Naive thymus-derived CD4-positive, alpha-beta T cell (primary cell): ENCODE results near the gene NLRP14. TPM values are rescaled to one million over a fixed set of nuclear protein-coding genes. Genes with fewer than 3 reads are reported as not detected.

Experiments used
- ATAC-seq: fragments of 150-1000 bp; cut with Tn5 transposase; 2 replicates; pipeline ENCODE4 v1.10.0; 2021; ENCODE audit warnings: mild to moderate bottlenecking, moderate library complexity
- CTCF ChIA-PET: fragments of 350-600 bp; sonication (Branson Sonifier 250); formaldehyde crosslinking; loops from one replicate; lab custom pipeline; 2021; ENCODE audit warnings: antibody characterized with exemption; lab: Charles Lee
- POLR2A ChIA-PET: fragments of 350-600 bp; sonication (Branson Sonifier 250); formaldehyde crosslinking; loops from one replicate; lab custom pipeline; 2021; ENCODE audit warnings: antibody characterized with exemption, inconsistent platforms; lab: Charles Lee
- DNase-seq, 9 donors: peaks; one replicate each; pipeline versions ENCODE4 v3.0.0 to v3.0.0-alpha.2; 2020 to 2022; ENCODE audit warnings: mixed read lengths in 1 of 9
- H3K27ac ChIP-seq: one replicate; pipeline ENCODE4 v1.7.0; 2013; ENCODE audit warnings: mild to moderate bottlenecking, low read depth, low read length, moderate library complexity
- H3K27me3 ChIP-seq, 2 donors: one replicate each; pipeline ENCODE4 v1.7.0; 2013; ENCODE audit warnings: low read length in 2 of 2, mild to moderate bottlenecking in 2 of 2, moderate library complexity in 2 of 2; ENCODE audit not compliant: control insufficient read depth in 2 of 2, insufficient read depth in 2 of 2
- H3K36me3 ChIP-seq, 3 experiments: 1 replicate in 2 of 3; 2 replicates in 1 of 3; pipeline ENCODE4 v1.7.0; 2013; ENCODE audit warnings: low read length in 3 of 3, mild to moderate bottlenecking in 3 of 3, moderate library complexity in 1 of 3; ENCODE audit not compliant: insufficient read depth in 3 of 3, control insufficient read depth in 2 of 3
- H3K4me1 ChIP-seq, 2 donors: one replicate each; pipeline ENCODE4 v1.7.0; 2013; ENCODE audit warnings: low read length in 2 of 2, mild to moderate bottlenecking in 2 of 2, moderate library complexity in 1 of 2; ENCODE audit not compliant: control insufficient read depth in 2 of 2, insufficient read depth in 2 of 2
- H3K4me3 ChIP-seq: 2 replicates; pipeline ENCODE4 v1.7.0; 2013; ENCODE audit warnings: mild to moderate bottlenecking, low read length
- H3K9me3 ChIP-seq, 3 experiments: 1 replicate in 2 of 3; 2 replicates in 1 of 3; pipeline ENCODE4 v1.7.0; 2013; ENCODE audit warnings: low read length in 3 of 3; ENCODE audit not compliant: control insufficient read depth in 2 of 3
- H3K27ac Mint-ChIP-seq, 9 donors: one replicate each; pipeline ENCODE4 v1.8.0; 2020 to 2022; ENCODE audit warnings: mixed read lengths in 9 of 9, mild to moderate bottlenecking in 8 of 9, moderate library complexity in 5 of 9, inconsistent platforms in 2 of 9
- H3K27me3 Mint-ChIP-seq, 5 donors: one replicate each; pipeline ENCODE4 v1.8.0; 2021 to 2022; ENCODE audit warnings: mixed read lengths in 5 of 5, mild to moderate bottlenecking in 1 of 5
- H3K36me3 Mint-ChIP-seq, 5 donors: one replicate each; pipeline ENCODE4 v1.8.0; 2020 to 2022; ENCODE audit warnings: mixed read lengths in 5 of 5, mild to moderate bottlenecking in 3 of 5, inconsistent platforms in 1 of 5
- H3K4me1 Mint-ChIP-seq, 7 donors: one replicate each; pipeline ENCODE4 v1.8.0; 2020 to 2022; ENCODE audit warnings: mixed read lengths in 7 of 7, mild to moderate bottlenecking in 3 of 7, inconsistent platforms in 1 of 7
- H3K4me3 Mint-ChIP-seq, 10 donors: one replicate each; pipeline ENCODE4 v1.8.0; 2020 to 2022; ENCODE audit warnings: mild to moderate bottlenecking in 10 of 10, mixed read lengths in 10 of 10, moderate library complexity in 6 of 10, inconsistent platforms in 2 of 10
- H3K9me3 Mint-ChIP-seq, 11 donors: one replicate each; pipeline ENCODE4 v1.8.0; 2020 to 2022; ENCODE audit warnings: mixed read lengths in 11 of 11, mild to moderate bottlenecking in 4 of 11, inconsistent platforms in 1 of 11, moderate library complexity in 1 of 11
- intact Hi-C, 2 donors: fragments of 100-400 bp; cut with micrococcal nuclease; formaldehyde crosslinking; loops; one replicate each; pipeline ENCODE4 v1.15.1; 2023
- polyA plus RNA-seq, 2 donors: library from polyadenylated mRNA; unstranded; fragments of 300-500 nt; fragmentation: Illumina TruSeq; gene quantifications; one replicate each; pipeline ENCODE4 v1.2.3, GENCODE V29; 2021
- total RNA-seq, 6 experiments: library from RNA in 5 of 6; stranded (reverse) in 5 of 6; gene quantifications; 1 replicate in 5 of 6; 2 replicates in 1 of 6; pipeline ENCODE4 v1.2.3 and lab custom pipeline; 2021 to 2026

NLRP14 gene
- total and polyA plus RNA-seq, 7 experiments from 2014 or later: 0.17 TPM; not detected in 5

- Histone ChIP-seq H3K27ac (no peak overlapping the region), H3K36me3 (no peaks in the 10 kb centered on the region), H3K4me3 (no peak overlapping the region), H3K27me3 (no peaks in the 10 kb centered on the region), H3K9me3 (no peaks in the 10 kb centered on the region), H3K4me1 (no peaks in the 10 kb centered on the region)
- DNase-seq: no peak
- H3K36me3 Mint-ChIP-seq: peaks cover 0 to 3% (median 0%) of the 10 kb centered on the region in 5 donors
- ChIA-PET CTCF (no interaction called here), POLR2A (no interaction called here)
- H3K27me3 Mint-ChIP-seq: peaks cover 37 to 45% (median 39%) of the 10 kb centered on the region in 5 donors
- intact Hi-C loops: no loop called here
- H3K4me1 Mint-ChIP-seq: peaks cover 0 to 13% (median 6%) of the 10 kb centered on the region in 7 donors
- no peak overlapping the region for H3K4me3 Mint-ChIP-seq
- no peak overlapping the region for H3K27ac Mint-ChIP-seq
- ATAC-seq: no peak
- peaks cover 0 to 4% (median 0%) of the 10 kb centered on the region in 11 donors for H3K9me3 Mint-ChIP-seq
These were observed 1.0 kb downstream of the NLRP14 start for GRCh38 chr11:7021318-7021717.

GRCh38 chr11:7028141-7028540 is 7.9 kb downstream of the NLRP14 start:
- no peaks in the 10 kb centered on the region for H3K9me3 ChIP-seq
- intact Hi-C loops: no loop called here
- ATAC-seq: no peak
- H3K27ac ChIP-seq: no peak overlapping the region
- no peak overlapping the region for H3K27ac Mint-ChIP-seq
- peaks cover 0 to 4% (median 0%) of the 10 kb centered on the region in 11 donors for H3K9me3 Mint-ChIP-seq
- H3K27me3 ChIP-seq: no peaks in the 10 kb centered on the region
- H3K27me3 Mint-ChIP-seq: peaks cover 0 to 9% (median 6%) of the 10 kb centered on the region in 5 donors
- ChIA-PET CTCF (no interaction called here), POLR2A (no interaction called here)
- no peaks in the 10 kb centered on the region for H3K36me3 Mint-ChIP-seq
- H3K4me3 Mint-ChIP-seq: no peak overlapping the region
- H3K4me1 Mint-ChIP-seq: no peaks in the 10 kb centered on the region
- no peak for DNase-seq
- no peaks in the 10 kb centered on the region for H3K4me1 ChIP-seq
- H3K4me3 ChIP-seq: no peak overlapping the region
- H3K36me3 ChIP-seq: no peaks in the 10 kb centered on the region

GRCh38 chr11:7030836-7031235 is 10.6 kb downstream of the NLRP14 start:
- no peaks in the 10 kb centered on the region for H3K27me3 ChIP-seq
- POLR2A ChIA-PET: no interaction called here
- no peak for ATAC-seq
- no peaks in the 10 kb centered on the region for H3K9me3 ChIP-seq
- CTCF ChIA-PET: no interaction called here
- Mint-ChIP-seq H3K27ac (no peak overlapping the region), H3K27me3 (peaks cover 0 to 5% (median 4%) of the 10 kb centered on the region in 5 donors), H3K4me3 (no peak overlapping the region), H3K4me1 (no peaks in the 10 kb centered on the region), H3K36me3 (no peaks in the 10 kb centered on the region), H3K9me3 (peaks cover 0 to 4% (median 0%) of the 10 kb centered on the region in 11 donors)
- intact Hi-C loops: no loop called here
- H3K27ac ChIP-seq: no peak overlapping the region
- DNase-seq: no peak
- H3K4me1 ChIP-seq: no peaks in the 10 kb centered on the region
- H3K36me3 ChIP-seq: no peaks in the 10 kb centered on the region
- H3K4me3 ChIP-seq: no peak overlapping the region

GRCh38 chr11:7031471-7031871 is 11.2 kb downstream of the NLRP14 start:
- H3K27me3 Mint-ChIP-seq: peaks cover 0 to 5% (median 4%) of the 10 kb centered on the region in 5 donors
- DNase-seq (no peak), ATAC-seq (no peak)
- no peaks in the 10 kb centered on the region for H3K27me3 ChIP-seq
- no peaks in the 10 kb centered on the region for H3K4me1 ChIP-seq
- no peaks in the 10 kb centered on the region for H3K36me3 ChIP-seq
- ChIA-PET POLR2A (no interaction called here), CTCF (no interaction called here)
- H3K9me3 ChIP-seq: no peaks in the 10 kb centered on the region
- H3K4me1 Mint-ChIP-seq: no peaks in the 10 kb centered on the region
- intact Hi-C loops: no loop called here
- no peak overlapping the region for H3K27ac Mint-ChIP-seq
- peaks cover 0 to 4% (median 0%) of the 10 kb centered on the region in 11 donors for H3K9me3 Mint-ChIP-seq
- H3K27ac ChIP-seq: no peak overlapping the region
- H3K4me3 Mint-ChIP-seq: no peak overlapping the region
- H3K36me3 Mint-ChIP-seq: no peaks in the 10 kb centered on the region
- H3K4me3 ChIP-seq: no peak overlapping the region

GRCh38 chr11:7032692-7033091 is 12.4 kb downstream of the NLRP14 start:
- H3K27ac ChIP-seq: no peak overlapping the region
- DNase-seq (no peak), ATAC-seq (no peak)
- Mint-ChIP-seq H3K27me3 (peaks cover 0 to 5% (median 4%) of the 10 kb centered on the region in 5 donors), H3K36me3 (no peaks in the 10 kb centered on the region), H3K9me3 (peaks cover 0 to 4% (median 0%) of the 10 kb centered on the region in 11 donors), H3K4me3 (no peak overlapping the region), H3K4me1 (no peaks in the 10 kb centered on the region), H3K27ac (no peak overlapping the region)
- H3K4me3 ChIP-seq: no peak overlapping the region
- H3K9me3 ChIP-seq: no peaks in the 10 kb centered on the region
- no peaks in the 10 kb centered on the region for H3K36me3 ChIP-seq
- ChIA-PET POLR2A (no interaction called here), CTCF (no interaction called here)
- no peaks in the 10 kb centered on the region for H3K27me3 ChIP-seq
- no peaks in the 10 kb centered on the region for H3K4me1 ChIP-seq
- intact Hi-C loops: no loop called here

- H3K36me3 Mint-ChIP-seq: no peaks in the 10 kb centered on the region
- no peaks in the 10 kb centered on the region for H3K4me1 Mint-ChIP-seq
- H3K4me1 ChIP-seq: no peaks in the 10 kb centered on the region
- H3K4me3 Mint-ChIP-seq: no peak overlapping the region
- H3K9me3 Mint-ChIP-seq: no peaks in the 10 kb centered on the region
- ChIA-PET CTCF (no interaction called here), POLR2A (no interaction called here)
- H3K4me3 ChIP-seq: no peak overlapping the region
- H3K36me3 ChIP-seq: no peaks in the 10 kb centered on the region
- intact Hi-C loops: no loop called here
- no peak overlapping the region for H3K27ac ChIP-seq
- H3K27me3 Mint-ChIP-seq: peaks cover 0 to 5% (median 4%) of the 10 kb centered on the region in 5 donors
- no peaks in the 10 kb centered on the region for H3K27me3 ChIP-seq
- H3K9me3 ChIP-seq: no peaks in the 10 kb centered on the region
- DNase-seq (no peak), ATAC-seq (no peak)
- H3K27ac Mint-ChIP-seq: no peak overlapping the region
These were observed 13.7 kb downstream of the NLRP14 start for GRCh38 chr11:7034019-7034418.

- Histone ChIP-seq H3K9me3 (no peaks in the 10 kb centered on the region), H3K4me1 (no peaks in the 10 kb centered on the region), H3K4me3 (no peak overlapping the region), H3K27me3 (no peaks in the 10 kb centered on the region), H3K27ac (no peak overlapping the region), H3K36me3 (no peaks in the 10 kb centered on the region)
- Mint-ChIP-seq H3K27ac (no peak overlapping the region), H3K4me3 (no peak overlapping the region), H3K27me3 (peaks cover 0 to 14% (median 12%) of the 10 kb centered on the region in 5 donors), H3K9me3 (no peaks in the 10 kb centered on the region), H3K4me1 (no peaks in the 10 kb centered on the region), H3K36me3 (no peaks in the 10 kb centered on the region)
- POLR2A ChIA-PET: no interaction called here
- ATAC-seq (no peak), DNase-seq (no peak)
- CTCF ChIA-PET: no interaction called here
- intact Hi-C loops: no loop called here
These were observed 26.3 kb downstream of the NLRP14 start for GRCh38 chr11:7046474-7047175.
